ENCODE results near the gene ABLIM1. TPM values are rescaled to one million over a fixed set of nuclear protein-coding genes. Genes with fewer than 3 reads are reported as not detected.
A peak's percentile ranks its signal among the peaks of the same experiment; 100 is the strongest.

Gene ABLIM1
- total RNA-seq, 2 experiments from 2014 or later = 91.5 to 97.9 TPM

DNA sequence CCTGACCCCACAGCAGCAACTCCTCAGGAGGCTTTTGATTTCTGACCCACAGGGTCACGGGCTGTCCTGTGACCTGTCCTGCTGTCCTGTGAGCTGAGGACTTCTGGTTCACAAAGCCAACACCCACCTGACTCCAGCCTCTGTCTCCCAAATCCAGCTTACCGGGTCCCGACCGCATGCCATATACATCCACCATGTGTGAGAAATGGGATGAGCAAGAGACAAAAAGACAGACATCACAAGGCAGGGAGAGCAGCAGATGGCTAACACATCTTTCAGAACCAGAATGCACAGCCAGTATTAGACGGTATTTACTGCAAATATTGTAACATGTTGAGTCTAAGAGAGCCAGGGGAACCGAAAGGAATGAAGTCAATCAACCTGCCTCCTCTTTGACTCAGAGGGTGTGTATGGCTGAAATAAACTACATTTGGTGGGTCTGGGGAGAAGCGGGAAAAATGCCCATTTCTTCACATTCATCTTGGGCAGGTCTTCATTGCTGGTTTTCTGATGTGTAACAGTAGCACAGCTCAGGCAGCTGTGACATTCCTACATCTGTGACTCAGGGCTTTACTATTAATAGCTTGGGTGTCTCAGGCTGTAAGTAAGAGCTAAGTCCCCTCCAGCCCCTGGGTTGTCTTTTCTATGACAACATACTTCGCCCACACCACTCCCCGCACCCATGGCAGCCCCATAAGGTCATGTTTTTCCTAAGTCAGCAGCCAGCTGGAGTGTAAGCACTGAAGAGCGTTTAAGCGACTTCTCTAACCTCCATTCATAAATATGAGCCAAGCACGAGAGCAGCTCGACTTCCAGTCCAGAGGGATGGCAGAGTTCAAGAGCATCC lies 25.0 kb downstream of the ABLIM1 start:
- CTCF ChIA-PET = interaction anchor here (0.6 to 1.2 kb wide), 4 partner anchors 81 to 246 kb away, joined by 3 to 5 read pairs (median 4); no protein-coding TSS in a partner anchor

DNA sequence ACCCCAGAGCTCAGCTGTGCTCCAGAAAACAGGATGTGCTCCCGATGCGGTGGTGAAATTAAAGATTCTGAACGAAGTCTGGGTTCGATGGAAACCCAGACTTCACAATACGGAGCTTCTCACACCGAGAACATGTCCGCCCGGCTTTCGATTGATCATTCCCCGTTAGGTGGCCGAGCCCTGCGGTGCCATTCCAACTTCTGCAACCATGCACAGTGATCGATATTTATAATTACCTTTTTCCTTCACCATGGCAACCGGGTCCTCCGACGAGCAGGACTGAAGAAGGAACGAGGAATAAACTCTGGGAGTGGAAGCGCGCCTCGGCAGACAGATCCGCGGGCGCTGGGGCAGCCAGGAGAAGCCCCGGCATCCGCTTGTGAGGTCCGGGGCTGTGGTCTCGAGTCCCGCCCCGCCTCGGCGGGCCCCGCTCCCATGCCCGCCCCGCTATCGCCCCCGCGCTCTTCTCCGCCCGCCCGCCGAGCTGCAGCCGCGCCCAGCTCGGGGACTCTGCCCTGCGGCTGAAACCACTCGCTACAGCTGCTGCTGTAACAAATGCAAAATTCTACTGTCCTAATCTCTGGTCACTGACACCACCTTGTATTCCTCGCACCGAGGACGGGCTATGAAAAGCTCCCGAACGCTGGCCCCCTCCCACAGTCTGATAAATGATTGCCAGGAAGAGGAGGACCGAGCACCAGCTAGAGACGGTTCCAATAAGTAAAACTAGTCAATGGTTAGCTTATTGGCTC lies 26.2 kb downstream of the ABLIM1 start:
- ChIA-PET CTCF (interaction anchor here (1.0 to 1.6 kb wide), 4 partner anchors 9 to 153 kb away, joined by 3 read pairs; no protein-coding TSS in a partner anchor), POLR2A (interaction anchor here (1.5 kb wide), 1 partner anchor 15 kb away, joined by 3 read pairs; no protein-coding TSS in a partner anchor)
- Mint-ChIP-seq H3K4me3 (peak overlapping the region; percentile 76), H3K9me3 (no peaks in the 10 kb centered on the region), H3K27ac (no peak overlapping the region), H3K27me3 (peaks cover 56% of the 10 kb centered on the region), H3K4me1 (peaks cover 20% of the 10 kb centered on the region), H3K36me3 (ENCODE audit: low read depth) (peaks cover 3% of the 10 kb centered on the region)
- peak; percentile 25 for DNase-seq

More for the DNA sequence above, 25.0 kb downstream of the ABLIM1 start:
- Mint-ChIP-seq H3K36me3 (ENCODE audit: low read depth) (peaks cover 3% of the 10 kb centered on the region), H3K9me3 (no peaks in the 10 kb centered on the region), H3K4me3 (no peak overlapping the region), H3K27me3 (peaks cover 56% of the 10 kb centered on the region), H3K4me1 (peaks cover 20% of the 10 kb centered on the region), H3K27ac (no peak overlapping the region)
- DNase-seq = no peak
- POLR2A ChIA-PET = interaction anchor here (1.5 kb wide), 1 partner anchor 17 kb away, joined by 3 read pairs; no protein-coding TSS in a partner anchor

DNA sequence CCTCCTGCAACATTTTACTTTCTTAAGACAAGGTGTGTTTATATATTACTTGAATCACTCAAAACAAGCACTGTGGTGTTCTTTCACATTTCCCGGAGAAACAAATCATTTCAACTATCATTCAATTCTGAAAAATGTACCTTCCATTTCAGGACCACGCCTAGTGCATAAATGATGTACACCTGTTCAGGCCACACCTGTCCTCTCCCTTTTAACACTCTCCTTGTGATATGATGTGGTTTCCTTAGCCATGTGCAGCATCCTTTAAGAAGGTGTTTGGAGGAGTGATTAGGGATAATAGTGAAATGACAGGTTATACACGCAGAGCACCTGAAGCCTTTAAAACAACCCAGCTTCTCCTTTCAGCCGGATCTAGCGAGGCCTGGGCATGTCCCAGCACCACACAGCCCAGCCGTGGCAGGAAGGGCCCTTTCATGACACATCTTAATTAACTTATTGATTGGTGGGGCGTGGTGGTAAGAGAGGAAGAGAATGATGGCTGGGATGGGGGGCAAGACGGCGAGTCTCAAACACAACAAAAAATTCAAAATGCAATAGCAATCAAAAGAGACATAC lies 26.9 kb downstream of the ABLIM1 start:
- H3K27ac Mint-ChIP-seq = no peak overlapping the region
- CTCF ChIA-PET = interaction anchor here (1.3 to 1.6 kb wide), 2 partner anchors 10 to 127 kb away, joined by 3 read pairs; no protein-coding TSS in a partner anchor
- no peak for DNase-seq
- H3K36me3 Mint-ChIP-seq (ENCODE audit: low read depth) = peaks cover 3% of the 10 kb centered on the region
- H3K4me3 Mint-ChIP-seq = peak overlapping the region; percentile 76
- H3K9me3 Mint-ChIP-seq = peaks cover 2% of the 10 kb centered on the region
- peaks cover 23% of the 10 kb centered on the region for H3K4me1 Mint-ChIP-seq
- POLR2A ChIA-PET = no interaction called here
- H3K27me3 Mint-ChIP-seq = peaks cover 62% of the 10 kb centered on the region

DNA sequence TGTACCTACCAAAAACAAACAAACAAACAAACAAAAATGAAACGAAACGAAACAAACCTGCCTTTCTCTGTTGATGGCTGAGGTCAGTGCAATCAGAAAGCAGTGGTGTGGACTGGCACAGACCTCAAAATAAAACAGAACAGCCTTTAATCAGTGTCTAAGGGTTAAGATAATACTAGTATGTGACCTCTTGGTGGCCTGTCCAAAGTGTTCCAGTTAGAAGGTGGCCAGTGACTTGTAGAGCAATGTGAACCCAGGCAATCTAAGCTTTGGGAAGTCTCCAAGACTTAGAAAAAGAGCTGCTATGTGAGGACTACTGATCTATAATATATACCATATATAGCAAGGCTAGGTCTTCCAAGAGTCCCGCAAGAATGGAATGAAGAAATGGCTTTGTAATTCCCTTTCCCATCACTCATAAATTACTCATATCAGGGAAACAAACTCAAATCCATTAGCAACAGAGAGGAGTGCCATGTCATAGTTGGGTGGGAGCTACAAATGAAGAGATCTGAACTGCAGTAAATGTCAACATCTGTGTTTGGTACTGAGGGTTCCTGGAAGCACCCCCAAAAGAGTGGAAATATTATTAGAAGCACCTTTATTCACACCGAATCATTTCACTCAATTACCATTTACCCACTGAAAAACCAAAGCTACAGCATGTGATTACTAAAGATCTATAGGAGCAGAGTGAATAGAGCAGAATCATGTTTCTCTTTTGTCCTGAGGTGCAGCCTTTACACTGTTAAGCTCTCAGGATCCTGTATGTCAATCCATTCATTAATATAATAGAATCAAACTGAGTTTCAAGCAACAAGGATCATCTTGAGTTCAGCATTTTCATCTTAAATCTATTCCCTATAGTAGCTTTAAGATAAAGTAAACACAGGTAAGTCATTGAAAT lies 28.0 kb downstream of the ABLIM1 start:
- no peak for DNase-seq
- ChIA-PET POLR2A (no interaction called here), CTCF (interaction anchor here (1.6 kb wide), 1 partner anchor 9 kb away, joined by 3 read pairs; no protein-coding TSS in a partner anchor)
- Mint-ChIP-seq H3K27ac (no peak overlapping the region), H3K9me3 (peaks cover 2% of the 10 kb centered on the region), H3K27me3 (peaks cover 59% of the 10 kb centered on the region), H3K4me1 (peaks cover 27% of the 10 kb centered on the region), H3K36me3 (ENCODE audit: low read depth) (peaks cover 3% of the 10 kb centered on the region), H3K4me3 (no peak overlapping the region)

DNA sequence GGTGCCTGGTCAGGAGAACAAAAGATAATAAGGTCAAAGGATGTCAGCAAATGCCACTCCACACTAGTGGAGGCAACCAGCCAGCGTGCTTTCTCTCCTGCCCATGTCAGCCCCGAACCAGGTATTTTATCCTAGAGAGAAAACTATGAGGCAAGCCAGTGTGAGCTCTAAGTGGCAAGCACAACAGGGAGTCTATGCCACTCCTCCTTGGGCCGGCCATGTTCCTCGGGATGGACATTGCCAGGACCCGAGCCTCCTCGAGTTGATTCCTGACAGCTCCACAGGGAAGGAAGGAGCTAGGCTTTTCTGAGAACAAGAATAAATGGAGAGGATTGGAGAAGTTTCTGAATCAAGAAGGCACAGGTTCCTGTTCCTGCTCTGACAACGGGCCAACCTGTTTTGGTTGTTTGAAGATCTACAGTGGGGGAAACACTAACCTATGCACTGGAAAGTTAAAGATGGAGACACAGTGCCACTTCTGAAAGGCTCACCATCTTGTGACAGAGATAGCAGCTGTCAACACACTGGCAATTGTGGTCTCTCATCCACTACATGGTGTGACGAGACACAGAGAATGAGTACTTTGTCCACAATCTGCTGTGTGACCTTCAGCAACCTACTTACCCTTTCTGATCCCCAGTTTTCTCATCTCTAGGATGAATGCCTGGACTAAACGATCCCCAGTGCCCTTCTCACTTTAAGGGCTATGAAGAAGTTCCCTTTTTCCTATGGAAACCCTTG lies 28.8 kb downstream of the ABLIM1 start:
- Mint-ChIP-seq H3K36me3 (ENCODE audit: low read depth) (peaks cover 3% of the 10 kb centered on the region), H3K27me3 (peaks cover 58% of the 10 kb centered on the region)
- POLR2A ChIA-PET = no interaction called here

DNA sequence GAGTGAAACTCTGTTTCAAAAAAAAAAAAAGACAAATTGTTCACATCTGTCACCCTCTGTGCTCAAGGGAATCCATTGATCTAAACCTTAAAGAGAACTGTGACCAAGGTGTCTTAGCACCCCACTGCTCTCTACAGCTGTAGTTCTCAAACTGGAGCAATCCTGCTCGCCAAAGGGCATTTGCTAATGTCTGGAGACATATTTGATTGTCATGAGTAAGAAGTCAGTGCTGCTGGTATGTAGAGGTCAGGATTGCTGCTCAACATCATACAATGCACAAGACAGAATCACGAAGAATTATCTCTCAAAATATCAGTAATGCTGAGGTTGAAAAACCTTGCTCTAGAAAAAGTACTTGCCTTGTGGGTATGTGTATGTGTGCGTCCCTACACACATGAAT lies 30.0 kb downstream of the ABLIM1 start:
- peaks cover 2% of the 10 kb centered on the region for H3K9me3 Mint-ChIP-seq
- H3K27ac Mint-ChIP-seq = no peak overlapping the region
- ChIA-PET POLR2A (no interaction called here), CTCF (no interaction called here)
- DNase-seq = no peak
- H3K4me1 Mint-ChIP-seq = peaks cover 46% of the 10 kb centered on the region
- H3K4me3 Mint-ChIP-seq = no peak overlapping the region
- peaks cover 3% of the 10 kb centered on the region for H3K36me3 Mint-ChIP-seq (ENCODE audit: low read depth)
- peaks cover 50% of the 10 kb centered on the region for H3K27me3 Mint-ChIP-seq

More for the DNA sequence above, 28.8 kb downstream of the ABLIM1 start:
- no peak for DNase-seq
- CTCF ChIA-PET = no interaction called here
- Mint-ChIP-seq H3K27ac (no peak overlapping the region), H3K4me1 (peaks cover 35% of the 10 kb centered on the region), H3K4me3 (no peak overlapping the region), H3K9me3 (peaks cover 2% of the 10 kb centered on the region)

DNA sequence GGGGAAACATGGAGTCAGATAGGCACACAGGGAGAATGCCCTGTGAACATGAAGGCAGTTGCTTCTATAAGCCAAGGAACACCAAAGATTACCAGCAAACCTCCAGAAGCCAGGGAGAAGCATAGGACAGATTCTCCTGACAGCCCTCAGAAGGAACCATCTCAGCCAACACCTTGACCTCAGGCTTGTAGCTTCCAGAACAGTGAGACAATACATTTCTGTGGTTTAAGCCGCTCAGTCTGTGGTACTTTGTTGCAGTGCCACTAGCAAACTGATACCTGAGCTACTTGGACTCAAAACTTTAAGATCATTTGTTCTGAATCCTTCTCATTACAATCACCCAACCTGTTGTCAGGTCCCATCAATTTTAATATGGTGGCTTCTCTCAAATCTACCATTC lies 31.2 kb downstream of the ABLIM1 start:
- H3K27me3 Mint-ChIP-seq = peaks cover 38% of the 10 kb centered on the region
- H3K27ac Mint-ChIP-seq = no peak overlapping the region
- H3K9me3 Mint-ChIP-seq = peaks cover 3% of the 10 kb centered on the region
- POLR2A ChIA-PET = no interaction called here
- H3K36me3 Mint-ChIP-seq (ENCODE audit: low read depth) = peaks cover 12% of the 10 kb centered on the region
- no peak overlapping the region for H3K4me3 Mint-ChIP-seq
- CTCF ChIA-PET = interaction anchor here (1.1 kb wide), 1 partner anchor 9 kb away, joined by 3 read pairs; no protein-coding TSS in a partner anchor
- H3K4me1 Mint-ChIP-seq = peaks cover 46% of the 10 kb centered on the region
- DNase-seq = no peak

DNA sequence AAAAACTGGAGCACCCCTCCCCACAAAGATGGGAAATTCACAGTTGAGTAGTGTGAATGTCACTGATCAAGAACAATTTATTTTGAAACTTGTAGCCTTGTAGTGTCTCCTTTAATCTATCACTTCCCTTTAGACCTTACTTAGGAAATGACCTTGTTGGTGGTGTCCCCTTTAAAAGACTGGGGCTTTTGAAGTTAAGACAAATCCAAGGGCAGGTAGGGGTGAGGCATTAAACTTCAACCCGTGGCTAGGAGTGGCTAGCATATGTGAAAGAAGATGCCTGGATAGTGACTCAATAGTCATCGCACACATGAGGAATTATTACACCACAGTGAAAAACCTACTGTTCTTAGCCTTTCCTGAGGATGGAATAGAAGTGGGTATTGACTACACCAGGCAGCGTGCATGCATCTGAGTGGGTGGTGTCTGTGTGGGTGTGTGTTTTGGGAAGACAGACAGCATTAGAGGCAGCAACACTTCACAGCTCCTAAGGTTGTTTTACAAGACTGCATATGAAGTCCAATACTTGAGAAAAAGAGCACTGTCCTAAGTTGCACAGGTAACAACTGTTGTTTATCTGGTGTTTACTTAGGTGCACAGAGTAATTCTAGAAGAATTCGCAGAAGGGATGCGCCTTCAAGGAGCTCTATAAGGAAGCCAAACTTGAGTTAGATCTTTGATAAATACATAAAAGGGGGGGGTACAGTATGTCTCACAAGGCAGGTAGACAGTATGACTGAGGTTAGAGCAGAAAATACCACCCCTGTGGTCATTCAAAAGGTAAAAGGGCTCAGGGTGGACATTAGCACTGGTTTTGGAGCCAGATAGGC lies 32.9 kb downstream of the ABLIM1 start:
- Mint-ChIP-seq H3K9me3 (peaks cover 10% of the 10 kb centered on the region), H3K36me3 (ENCODE audit: low read depth) (peaks cover 19% of the 10 kb centered on the region), H3K27ac (no peak overlapping the region), H3K4me1 (peaks cover 36% of the 10 kb centered on the region), H3K27me3 (peaks cover 27% of the 10 kb centered on the region), H3K4me3 (no peak overlapping the region)
- ChIA-PET POLR2A (interaction anchor here (1.2 kb wide), 1 partner anchor 9 kb away, joined by 4 read pairs; no protein-coding TSS in a partner anchor), CTCF (interaction anchor here (1.6 kb wide), 1 partner anchor 154 kb away, joined by 3 read pairs; no protein-coding TSS in a partner anchor)
- no peak for DNase-seq

DNA sequence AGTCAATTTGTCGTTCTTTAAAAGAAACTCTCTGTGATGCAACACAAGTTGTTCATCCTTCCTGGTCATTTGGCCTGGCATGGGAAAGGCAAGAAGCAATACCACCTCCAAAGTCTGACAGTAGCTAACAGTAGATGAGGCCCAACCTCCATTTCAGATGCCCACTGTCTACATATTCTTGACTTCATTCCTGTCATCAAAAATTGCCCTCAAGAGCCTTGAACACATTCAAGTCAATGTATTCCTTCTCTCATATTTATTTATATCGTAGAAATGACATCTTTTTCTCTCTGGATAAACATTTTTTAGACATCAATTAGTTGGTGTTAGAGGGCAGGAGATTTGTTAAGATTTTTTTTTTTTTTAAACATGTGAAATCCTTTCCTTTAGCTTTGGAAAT lies 33.7 kb downstream of the ABLIM1 start:
- Mint-ChIP-seq H3K4me3 (no peak overlapping the region), H3K27ac (no peak overlapping the region), H3K27me3 (peaks cover 20% of the 10 kb centered on the region), H3K36me3 (ENCODE audit: low read depth) (peaks cover 19% of the 10 kb centered on the region), H3K9me3 (peaks cover 10% of the 10 kb centered on the region), H3K4me1 (peaks cover 34% of the 10 kb centered on the region)
- POLR2A ChIA-PET = no interaction called here
- CTCF ChIA-PET = interaction anchor here (1.6 kb wide), 1 partner anchor 153 kb away, joined by 3 read pairs; no protein-coding TSS in a partner anchor
- DNase-seq = no peak

DNA sequence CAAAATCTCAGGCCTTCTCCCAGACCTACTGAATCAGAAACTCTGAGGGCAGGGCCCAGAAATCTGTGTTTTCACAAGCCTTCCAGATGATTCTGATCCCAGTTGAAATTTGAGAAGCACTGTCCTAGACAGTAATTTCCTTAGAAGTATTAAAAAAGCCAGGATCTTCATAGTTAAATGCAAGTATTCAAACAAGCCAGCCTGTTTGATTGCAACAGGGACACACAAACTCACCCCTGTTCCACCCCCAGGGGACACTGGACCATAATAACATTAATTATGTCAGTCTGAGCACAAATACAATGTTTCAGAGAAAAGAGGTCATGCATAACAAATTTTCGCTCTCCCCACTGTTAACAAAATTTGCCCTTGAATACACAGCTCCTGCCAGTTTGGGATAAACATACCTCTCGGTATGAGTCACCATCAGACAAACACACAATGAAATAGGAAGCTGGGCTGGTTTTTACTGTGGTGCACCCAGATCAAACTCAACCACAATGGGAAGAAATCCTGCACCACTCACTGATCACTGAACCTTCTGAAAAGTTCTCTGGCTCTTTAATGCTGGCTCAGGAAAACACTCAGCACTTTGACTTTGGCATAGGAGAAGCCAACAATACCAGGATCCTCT lies 34.3 kb downstream of the ABLIM1 start:
- H3K36me3 Mint-ChIP-seq (ENCODE audit: low read depth) = peaks cover 19% of the 10 kb centered on the region
- CTCF ChIA-PET = interaction anchor here (1.2 kb wide), 1 partner anchor 8 kb away, joined by 3 read pairs; no protein-coding TSS in a partner anchor

More for the DNA sequence above, 34.3 kb downstream of the ABLIM1 start:
- Mint-ChIP-seq H3K9me3 (peaks cover 10% of the 10 kb centered on the region), H3K4me3 (no peak overlapping the region), H3K4me1 (peaks cover 34% of the 10 kb centered on the region), H3K27me3 (peaks cover 16% of the 10 kb centered on the region), H3K27ac (peak overlapping the region; percentile 28)
- POLR2A ChIA-PET = no interaction called here
- DNase-seq = no peak
